Calu3 (cell line): Measurements from ENCODE around the gene SMIM22. TPM values are rescaled to one million over a fixed set of nuclear protein-coding genes. Genes with fewer than 3 reads are reported as not detected.

Experiments used
- Bru-seq: library from RNA; stranded (reverse); fragments of 400-500 nt; gene quantifications from one replicate; lab custom pipeline; 2021; lab: Mats Ljungman, UMichigan
- BruChase-seq, 2 experiments: library from RNA; stranded (reverse); fragments of 400-500 nt; gene quantifications; one replicate each; lab custom pipeline; 2021; lab: Mats Ljungman, UMichigan
- BruUV-seq: library from RNA; stranded (reverse); fragments of 400-500 nt; replicated peaks from 2 replicates; lab custom pipeline; 2021; lab: Mats Ljungman, UMichigan
- CTCF ChIA-PET: fragments of 300-600 bp; sonication (Branson Sonifier 250); formaldehyde crosslinking; loops from one replicate; lab custom pipeline; 2022; ENCODE audit warnings: antibody characterized with exemption; lab: Charles Lee
- DNase-seq: peaks from one replicate; pipeline ENCODE4 v3.0.0; 2022
- H3K27ac Mint-ChIP-seq: one replicate; pipeline ENCODE4 v1.8.0; 2022; ENCODE audit warnings: mixed read lengths; ENCODE audit not compliant: unreplicated experiment
- H3K27me3 Mint-ChIP-seq: one replicate; pipeline ENCODE4 v1.8.0; 2022; ENCODE audit warnings: mixed read lengths; ENCODE audit not compliant: unreplicated experiment
- H3K36me3 Mint-ChIP-seq: one replicate; pipeline ENCODE4 v1.8.0; 2022; ENCODE audit warnings: mild to moderate bottlenecking, moderate library complexity, mixed read lengths; ENCODE audit not compliant: insufficient read depth, unreplicated experiment
- H3K4me1 Mint-ChIP-seq: one replicate; pipeline ENCODE4 v1.8.0; 2022; ENCODE audit warnings: mild to moderate bottlenecking, low read depth, mixed read lengths; ENCODE audit not compliant: unreplicated experiment
- H3K4me3 Mint-ChIP-seq: one replicate; pipeline ENCODE4 v1.8.0; 2022; ENCODE audit warnings: mild to moderate bottlenecking, low read depth, moderate library complexity, mixed read lengths; ENCODE audit not compliant: unreplicated experiment
- H3K9me3 Mint-ChIP-seq: one replicate; pipeline ENCODE4 v1.8.0; 2022; ENCODE audit warnings: low read depth, mixed read lengths; ENCODE audit not compliant: unreplicated experiment
- intact Hi-C: fragments of 100-400 bp; cut with micrococcal nuclease; formaldehyde crosslinking; loops from one replicate; pipeline ENCODE4 v1.10.0; 2022; ENCODE audit not compliant: unreplicated experiment
- long read RNA-seq: library from polyadenylated mRNA; stranded (forward); transcript quantifications from one replicate; pipeline ENCODE4 v2.0.0, GENCODE V29; 2022
- total RNA-seq: library from RNA; stranded (reverse); gene quantifications from 2 replicates; pipeline ENCODE4 v1.2.3, GENCODE V29; 2022
- TF ChIP-seq, protein P1 (sequence below): fragments of 200-600 bp; IDR thresholded peaks from one replicate; pipeline ENCODE4 v1.8.0; 2022; ENCODE audit warnings: antibody characterized with exemption; ENCODE audit not compliant: unreplicated experiment

Gene SMIM22, protein sequence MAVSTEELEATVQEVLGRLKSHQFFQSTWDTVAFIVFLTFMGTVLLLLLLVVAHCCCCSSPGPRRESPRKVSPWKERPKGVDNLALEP
- total RNA-seq: 208 and 235 TPM in 2 replicates
- Bru-seq, nascent RNA: percentile 48 among the genes with signal in this experiment
- percentile 65 among the genes with signal in this experiment for BruChase-seq, experiment 1, labeled RNA remaining after a 6-hour chase
- percentile 56 among the genes with signal in this experiment for BruChase-seq, experiment 2, labeled RNA remaining after a 2-hour chase
- long read RNA-seq, transcript SMIM22-209 (3 exons, 355 nt): minor isoform, 33 of 430 reads
- long read RNA-seq, transcript SMIM22-201 (4 exons, 366 nt): minor isoform, 162 of 430 reads
- long read RNA-seq, transcript SMIM22-202 (3 exons, 549 nt): minor isoform, 34 of 430 reads
- long read RNA-seq, transcript SMIM22-204 (4 exons, 394 nt): major isoform, 164 of 430 reads
- long read RNA-seq, partial matches to known transcripts: 7 of 430 reads
- long read RNA-seq, other reads (novel, unspliced or antisense): 29 of 430 reads

DNA sequence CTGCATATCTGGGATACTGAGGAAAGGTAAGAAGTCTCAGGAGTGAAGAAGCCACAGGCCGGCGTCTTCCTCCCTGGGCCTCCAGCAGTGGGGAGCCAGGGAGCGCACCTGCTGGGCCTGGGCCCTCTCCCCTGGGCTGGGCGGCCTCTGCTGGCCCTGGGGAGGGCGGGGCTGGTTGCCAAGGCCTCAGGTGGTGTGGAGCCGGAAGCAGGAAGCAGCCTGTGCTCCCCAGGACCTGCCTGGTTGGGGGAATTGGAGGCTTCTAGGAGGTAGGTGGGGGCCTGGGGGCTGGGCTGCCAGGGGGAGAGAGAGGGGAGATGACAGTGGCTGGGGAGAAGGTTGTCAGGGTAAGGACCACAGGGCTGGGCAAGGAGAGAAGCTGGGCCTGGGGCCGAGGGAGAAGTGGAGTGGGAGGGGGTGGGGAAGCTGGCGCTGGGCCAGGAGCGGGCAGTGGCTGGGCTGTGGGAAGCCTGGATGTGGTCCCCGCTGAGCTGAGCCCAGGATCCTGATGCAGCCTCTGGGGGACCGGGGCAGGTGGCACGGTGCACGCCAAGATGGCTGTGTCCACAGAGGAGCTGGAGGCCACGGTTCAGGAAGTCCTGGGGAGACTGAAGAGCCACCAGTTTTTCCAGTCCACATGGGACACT is at the start of gene SMIM22:
Gene SMIM22, plus strand, starts transcription at position 189 of the 647 bp plus-strand sequence. Its CDS starts 366 bp downstream, at position 555.
- intact Hi-C loops: no loop called here
- CTCF ChIA-PET: interaction anchor here (0.6 to 1.3 kb wide), 2 partner anchors 15 to 28 kb away, joined by 4 to 8 read pairs; no protein-coding TSS in a partner anchor
- H3K27ac Mint-ChIP-seq: peak within 1 kb of the TSS; percentile 83

GRCh38 chr16:4746215-4746614 is 49.0 kb upstream of the SMIM22 start:
- H3K4me1 Mint-ChIP-seq: peaks cover 10% of the 10 kb centered on the region
- TF ChIP-seq, protein P1, sequence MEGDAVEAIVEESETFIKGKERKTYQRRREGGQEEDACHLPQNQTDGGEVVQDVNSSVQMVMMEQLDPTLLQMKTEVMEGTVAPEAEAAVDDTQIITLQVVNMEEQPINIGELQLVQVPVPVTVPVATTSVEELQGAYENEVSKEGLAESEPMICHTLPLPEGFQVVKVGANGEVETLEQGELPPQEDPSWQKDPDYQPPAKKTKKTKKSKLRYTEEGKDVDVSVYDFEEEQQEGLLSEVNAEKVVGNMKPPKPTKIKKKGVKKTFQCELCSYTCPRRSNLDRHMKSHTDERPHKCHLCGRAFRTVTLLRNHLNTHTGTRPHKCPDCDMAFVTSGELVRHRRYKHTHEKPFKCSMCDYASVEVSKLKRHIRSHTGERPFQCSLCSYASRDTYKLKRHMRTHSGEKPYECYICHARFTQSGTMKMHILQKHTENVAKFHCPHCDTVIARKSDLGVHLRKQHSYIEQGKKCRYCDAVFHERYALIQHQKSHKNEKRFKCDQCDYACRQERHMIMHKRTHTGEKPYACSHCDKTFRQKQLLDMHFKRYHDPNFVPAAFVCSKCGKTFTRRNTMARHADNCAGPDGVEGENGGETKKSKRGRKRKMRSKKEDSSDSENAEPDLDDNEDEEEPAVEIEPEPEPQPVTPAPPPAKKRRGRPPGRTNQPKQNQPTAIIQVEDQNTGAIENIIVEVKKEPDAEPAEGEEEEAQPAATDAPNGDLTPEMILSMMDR: no peak
- H3K9me3 Mint-ChIP-seq: no peaks in the 10 kb centered on the region
- H3K27me3 Mint-ChIP-seq: peaks cover 21% of the 10 kb centered on the region
- H3K27ac Mint-ChIP-seq: no peak overlapping the region
- no peak for DNase-seq
- H3K36me3 Mint-ChIP-seq: peaks cover 35% of the 10 kb centered on the region
- H3K4me3 Mint-ChIP-seq: no peak overlapping the region
- intact Hi-C loops: no loop called here
- BruUV-seq: no TSS peak
- CTCF ChIA-PET: no interaction called here

More for the DNA sequence above, at the start of gene SMIM22:
- TF ChIP-seq, protein P1: no peak
- Mint-ChIP-seq H3K4me3 (peak within 1 kb of the TSS; percentile 83), H3K9me3 (no peaks in the 10 kb centered on the region), H3K36me3 (peaks cover 56% of the 10 kb centered on the region), H3K4me1 (peaks cover 2% of the 10 kb centered on the region), H3K27me3 (no peaks in the 10 kb centered on the region)
- peak; percentile 92 for DNase-seq
- BruUV-seq: no TSS peak

DNA sequence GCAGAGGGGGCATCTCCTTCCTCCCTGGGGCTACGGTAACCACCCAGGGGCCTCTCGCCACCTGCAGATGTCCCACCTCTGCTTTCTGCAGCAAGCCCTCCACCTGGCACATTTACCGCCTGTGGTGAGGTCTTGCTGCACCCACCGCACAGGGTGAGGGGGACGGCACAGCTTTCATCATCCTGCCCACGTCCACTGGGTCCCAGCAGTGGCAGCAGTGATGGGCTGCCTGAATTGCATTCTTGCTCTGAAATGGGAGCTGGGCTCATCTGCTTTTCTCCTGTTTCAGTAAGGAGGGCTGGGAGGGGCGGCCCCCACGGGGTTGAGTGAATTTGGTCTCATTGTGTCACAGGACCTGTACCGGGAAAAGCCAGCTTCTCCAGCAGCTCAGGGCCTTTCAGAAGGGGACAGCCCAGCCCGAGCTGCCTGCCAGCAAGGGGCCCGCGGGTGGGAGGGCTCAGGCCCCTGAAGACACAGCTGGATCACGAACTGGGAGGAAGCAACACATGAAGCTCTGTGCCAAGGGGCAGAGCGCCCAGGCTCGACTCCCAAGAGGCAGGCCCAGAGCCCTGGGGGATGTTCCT is 48.1 kb upstream of the SMIM22 start:
- no peak overlapping the region for H3K4me3 Mint-ChIP-seq
- TF ChIP-seq, protein P1: no peak
- DNase-seq: no peak
- BruUV-seq: no TSS peak
- peaks cover 41% of the 10 kb centered on the region for H3K36me3 Mint-ChIP-seq
- peaks cover 19% of the 10 kb centered on the region for H3K27me3 Mint-ChIP-seq
- CTCF ChIA-PET: interaction anchor here (0.6 kb wide), 1 partner anchor 59 kb away, joined by 3 read pairs; no protein-coding TSS in a partner anchor
- peaks cover 10% of the 10 kb centered on the region for H3K4me1 Mint-ChIP-seq
- no peaks in the 10 kb centered on the region for H3K9me3 Mint-ChIP-seq
- intact Hi-C loops: no loop called here
- no peak overlapping the region for H3K27ac Mint-ChIP-seq
